Amniotic stem cell (primary cell): ENCODE data around the gene RABGAP1.
"Not testable (repeated sequence)": the region's sequence is repeated elsewhere in the genome, so short reads cannot be mapped to it uniquely, and the experiment has no call there.

ENCODE experiments used
- DNase-seq: peaks from one replicate; lab custom pipeline; 2025; lab: John Stamatoyannopoulos, UW

RABGAP1 gene

GRCh38 chr9:122940749-122941581 is at the start of gene RABGAP1:
Gene RABGAP1, plus strand, starts transcription at chr9:122941020. Its CDS starts 16,040 bp downstream, at chr9:122957060.
- peak; percentile 97 for DNase-seq

GRCh38 chr9:122897969-122898368 is 42.9 kb upstream of the RABGAP1 start:
- DNase-seq = no peak

DNA sequence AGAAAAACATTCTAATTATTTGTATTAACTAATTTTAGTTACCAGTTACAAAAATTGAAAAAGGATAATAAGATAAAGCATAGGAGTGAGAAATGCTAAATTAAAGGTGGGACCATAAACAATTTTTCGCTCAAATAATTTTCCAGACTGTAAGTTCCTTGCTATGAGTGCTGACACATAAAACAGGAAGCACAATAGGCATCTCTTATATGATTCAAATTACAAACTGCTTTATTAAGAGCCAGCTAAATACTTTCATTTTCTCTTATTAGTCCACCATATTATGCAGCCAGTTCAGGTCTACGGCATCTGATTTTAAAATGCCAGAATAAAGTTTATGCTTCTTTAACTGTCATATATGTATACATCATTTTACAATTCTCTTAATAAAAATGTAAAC is 40.0 kb upstream of the RABGAP1 start:
- no peak for DNase-seq

DNA sequence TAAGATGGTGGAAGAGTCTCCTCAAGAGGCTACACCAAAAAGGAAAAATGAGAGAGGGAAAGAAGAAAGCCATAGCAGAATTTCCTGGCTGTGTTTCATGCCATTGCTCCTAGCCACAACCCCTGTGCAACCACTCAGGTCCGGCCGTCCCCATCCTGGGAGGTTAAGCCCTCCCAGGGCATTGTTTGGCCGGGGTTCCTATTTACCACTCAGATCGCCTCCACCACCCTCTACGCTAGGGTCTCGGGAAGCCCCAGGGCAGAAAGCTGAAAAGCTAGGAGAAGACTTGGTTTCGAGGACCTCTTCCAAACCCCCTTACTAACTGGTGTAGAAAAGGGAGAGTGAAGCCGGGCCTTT is 36.4 kb upstream of the RABGAP1 start:
- DNase-seq = no peak

DNA sequence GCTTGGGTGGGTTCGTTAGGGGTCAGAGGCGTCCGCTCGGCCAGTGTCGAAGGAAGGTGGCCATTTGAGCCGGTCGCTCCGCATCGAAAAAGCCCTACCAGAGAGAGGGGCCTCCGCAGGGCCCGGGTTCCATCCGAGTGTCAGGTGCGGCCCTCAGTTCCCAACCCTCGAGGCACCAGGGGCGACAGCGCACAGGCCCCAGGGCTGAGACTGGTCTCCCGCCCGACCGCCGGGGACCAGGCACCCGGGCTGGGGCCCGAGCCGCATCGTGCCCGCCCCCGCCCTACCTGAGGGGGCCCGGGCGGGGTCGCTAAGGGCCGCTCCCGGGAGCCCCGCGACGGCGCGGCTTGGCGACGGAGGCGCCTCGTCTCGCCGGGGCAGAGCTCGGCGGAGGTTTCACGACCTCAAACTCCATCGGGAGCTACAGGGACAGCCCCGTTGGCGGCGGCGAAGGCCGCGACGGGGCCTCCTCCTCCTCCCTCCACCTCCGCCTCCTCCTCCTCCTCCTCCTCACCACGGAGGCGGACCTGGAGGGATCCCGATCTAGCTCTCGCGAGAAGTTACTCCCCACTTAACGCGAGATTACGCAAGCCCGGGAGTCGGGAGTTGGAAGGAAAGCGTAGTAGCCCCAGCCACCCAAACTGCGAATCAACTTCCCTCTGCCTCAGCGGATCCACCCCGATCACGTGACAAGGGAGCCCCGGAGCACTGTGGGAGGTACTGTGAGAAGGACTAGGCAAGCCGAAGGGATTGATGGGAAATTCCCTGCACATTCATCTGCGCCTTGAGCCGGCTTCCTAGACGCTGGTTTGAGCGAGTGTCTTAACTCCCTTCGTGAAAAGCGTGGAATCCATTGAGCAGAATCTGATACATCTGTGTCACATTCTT is 35.8 kb upstream of the RABGAP1 start, which contains the start of gene RC3H2:
TSS of gene RC3H2 (minus strand) at position 537 of the 888 bp plus-strand sequence. CDS start 7,850 bp downstream, outside the sequence.
- peak; percentile 99 for DNase-seq

- not testable (repeated sequence) for DNase-seq
Observed at GRCh38 chr9:122906122-122906521, 34.7 kb upstream of the RABGAP1 start.

DNA sequence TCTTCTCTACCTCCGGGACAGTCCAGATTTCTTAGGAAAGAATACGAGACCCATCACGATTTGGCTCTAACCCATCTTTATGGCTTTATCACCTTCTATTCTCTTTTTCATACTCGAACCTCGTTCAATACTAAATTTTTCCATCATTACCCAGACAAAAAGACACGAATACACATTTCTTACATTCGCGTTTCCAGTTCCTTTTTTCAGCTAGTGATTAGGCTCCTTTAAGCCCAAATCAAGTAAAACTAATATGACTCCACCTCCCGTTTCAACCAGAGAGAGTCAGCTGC is 28.2 kb upstream of the RABGAP1 start:
- no peak for DNase-seq

GRCh38 chr9:122912964-122913673 is 27.7 kb upstream of the RABGAP1 start, which contains the start of gene ZBTB6:
Gene ZBTB6, minus strand, starts transcription at chr9:122913323. Its CDS starts 1,251 bp downstream, at chr9:122912072.
- DNase-seq = peak; percentile 60

GRCh38 chr9:122918310-122918709 is 22.5 kb upstream of the RABGAP1 start:
- DNase-seq = no peak

- no peak for DNase-seq
Observed at GRCh38 chr9:122922713-122923112, 18.1 kb upstream of the RABGAP1 start.

- no peak for DNase-seq
Observed at GRCh38 chr9:122923947-122924346, 16.9 kb upstream of the RABGAP1 start.

GRCh38 chr9:122929796-122930354 is 10.9 kb upstream of the RABGAP1 start:
- DNase-seq = no peak

DNA sequence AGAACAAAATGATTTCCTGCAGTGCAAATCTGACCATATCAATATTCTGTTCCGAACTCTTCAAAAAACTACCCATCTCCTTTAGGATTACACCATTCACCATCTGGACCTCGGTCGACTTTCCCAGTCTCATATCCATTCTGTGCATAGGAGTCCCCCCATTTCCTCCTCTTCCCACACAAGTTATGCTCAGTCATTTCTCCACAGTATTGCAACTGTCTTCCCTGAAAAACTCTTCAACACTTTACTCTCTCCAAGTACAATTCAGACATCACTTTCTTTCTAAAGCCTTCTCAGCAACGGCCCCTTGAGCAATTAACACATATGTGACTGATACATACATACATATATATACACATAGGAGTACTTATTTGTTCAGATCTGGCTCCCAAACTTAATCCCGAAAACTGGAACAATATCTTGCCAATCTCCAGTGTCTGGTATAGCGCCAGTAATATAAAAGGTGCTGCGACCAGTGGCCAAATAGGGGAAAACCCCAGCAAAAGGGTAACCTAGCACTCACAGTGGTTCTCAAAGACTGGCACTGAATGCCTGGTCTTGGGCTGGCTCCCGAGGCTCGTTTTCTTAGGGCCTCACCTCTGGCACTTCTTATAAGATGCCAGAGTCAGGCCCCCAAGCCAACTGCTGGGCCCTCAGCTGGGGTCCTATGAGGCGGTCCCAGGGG is 10.1 kb upstream of the RABGAP1 start:
- no peak for DNase-seq

DNA sequence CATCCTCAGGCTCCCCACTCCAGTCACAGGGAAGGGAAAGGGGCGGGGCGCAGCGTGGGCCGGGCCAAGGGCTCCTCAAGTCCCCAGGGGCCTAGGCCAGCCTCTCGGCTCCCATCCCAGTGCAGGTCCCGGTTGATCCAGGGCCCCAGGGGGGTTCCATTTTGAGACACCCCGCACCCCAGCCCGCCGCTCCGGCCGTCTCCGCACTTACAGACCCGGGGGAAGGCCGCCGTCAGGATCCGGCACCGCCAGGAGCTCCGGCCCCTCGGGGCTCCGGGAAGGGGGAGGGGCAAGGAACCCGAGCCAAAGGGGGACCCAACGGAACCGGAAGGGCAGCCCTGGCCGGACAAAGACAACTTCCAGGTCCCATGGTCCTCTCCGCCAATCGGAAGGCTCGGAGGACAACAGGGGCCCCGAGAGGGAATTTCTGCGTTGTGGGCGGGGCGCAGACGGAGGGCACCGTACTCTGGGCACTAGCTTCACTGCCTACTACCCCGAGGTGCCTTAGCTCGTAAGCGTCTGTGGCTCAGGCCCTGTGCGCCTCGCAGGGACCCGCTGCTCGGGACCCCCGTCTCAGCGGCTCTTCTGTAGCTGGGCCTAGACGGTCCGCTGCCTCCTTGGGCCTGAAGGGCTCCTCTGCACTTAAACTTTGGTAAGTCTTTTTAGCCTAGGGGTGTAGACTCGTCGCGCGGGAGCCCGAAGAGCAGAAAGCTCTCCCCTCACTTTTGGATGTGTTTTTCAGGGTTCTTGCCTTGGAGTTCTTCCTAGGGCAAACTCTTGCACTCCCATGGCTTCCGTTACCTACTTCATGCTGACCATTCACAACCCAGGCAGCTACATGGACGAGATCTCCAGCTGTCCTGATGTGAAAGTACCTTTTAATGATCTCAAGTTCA is 9.3 kb upstream of the RABGAP1 start, which contains the start of gene ZBTB26:
TSS of gene ZBTB26 (minus strand) at position 287 of the 896 bp plus-strand sequence. CDS start 11,578 bp downstream, outside the sequence.
- peak; percentile 94 for DNase-seq

DNA sequence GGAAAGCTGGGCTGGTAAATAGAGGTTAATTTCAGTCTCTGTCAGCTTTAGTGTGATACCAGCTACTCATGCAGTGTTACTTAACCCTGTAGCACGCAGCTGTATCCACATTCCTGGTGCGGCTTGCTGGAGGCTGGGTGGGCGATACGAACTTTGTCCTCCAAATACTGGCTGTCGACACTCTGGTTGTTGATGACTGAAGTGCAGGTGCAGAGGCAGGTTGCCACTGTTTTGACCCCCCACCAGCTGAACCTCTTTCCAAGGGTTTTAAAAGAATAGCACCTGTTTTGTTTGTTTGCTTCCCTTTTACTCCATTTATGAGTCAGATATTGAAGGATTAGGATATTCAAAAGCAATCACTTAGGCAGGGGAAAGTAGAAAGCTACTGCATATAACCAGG is 4.4 kb upstream of the RABGAP1 start:
- DNase-seq = no peak

- DNase-seq = no peak
Observed at GRCh38 chr9:122936883-122937282, 3.9 kb upstream of the RABGAP1 start.

DNA sequence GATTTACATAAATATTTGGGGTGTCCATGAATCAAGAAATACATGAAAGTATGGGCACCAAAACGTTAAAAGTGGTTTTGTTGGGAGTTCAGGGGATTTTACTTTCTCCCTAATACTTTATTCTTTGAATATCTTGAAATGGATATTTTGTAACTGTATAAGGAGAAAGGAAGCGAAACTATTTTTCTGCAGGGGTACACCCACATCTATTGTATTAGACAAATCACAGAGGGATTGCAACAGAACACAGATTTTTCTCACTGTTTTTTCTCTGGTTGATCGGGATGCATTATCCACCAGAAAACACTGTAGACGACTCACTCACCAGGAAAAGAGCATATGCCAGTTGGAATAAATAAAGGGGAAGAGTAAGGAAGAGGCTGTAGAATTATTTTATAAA is 1.2 kb upstream of the RABGAP1 start:
- DNase-seq = no peak

- no peak for DNase-seq
Observed at GRCh38 chr9:122940454-122940748, 419 bp upstream of the RABGAP1 start.

DNA sequence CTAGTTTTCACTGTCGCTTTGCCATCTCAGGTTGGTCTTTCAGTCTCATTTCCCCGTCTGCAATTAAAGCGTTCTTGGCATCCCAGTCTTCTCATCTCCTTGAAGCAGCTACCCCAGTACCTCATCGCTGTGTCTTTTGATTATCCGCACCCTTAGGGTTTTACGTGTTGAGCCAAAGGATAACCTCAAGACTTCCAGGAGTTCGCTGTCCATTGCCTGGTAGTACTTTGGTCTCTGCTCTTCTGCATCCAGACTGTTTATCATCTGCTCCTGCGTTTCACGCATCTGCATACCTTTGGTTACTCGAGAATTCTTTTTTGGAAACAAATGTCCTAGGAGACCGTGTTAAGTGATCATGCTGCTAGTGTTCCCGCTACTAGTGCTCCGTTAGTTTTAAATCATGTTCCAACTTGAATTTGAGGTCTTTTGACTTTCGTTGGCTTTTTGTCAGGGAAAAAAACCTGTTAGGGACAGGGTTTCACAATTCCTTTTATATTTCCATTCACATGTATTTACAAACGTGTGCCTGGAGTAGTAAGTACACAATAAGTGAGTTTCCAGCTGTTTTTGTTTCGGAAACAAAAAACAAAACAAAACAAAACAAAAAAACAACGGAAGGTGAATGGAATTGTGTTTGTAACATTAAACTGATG is 888 bp downstream of the RABGAP1 start:
- DNase-seq = no peak
